ENCODE measurements around the gene GANC.
"Not testable (repeated sequence)": the region's sequence is repeated elsewhere in the genome, so short reads cannot be mapped to it uniquely, and the experiment has no call there.

GANC gene

GRCh38 chr15:42324308-42324707 is 51.3 kb downstream of the GANC start:
- peak in 1 of 2 donors; percentile 35 for DNase-seq (ENCODE audit: low read depth in 2 of 2)
- TF ChIP-seq CTCF (IDR thresholded peaks at IDR 0.05; ENCODE audit: low read depth, low read length), result no peak
- no peak overlapping the region for H3K4me3 ChIP-seq (replicated peaks in 1 of 2; ENCODE audit: low read depth in 2 of 2, low read length in 2 of 2)

- no peak for TF ChIP-seq CTCF (IDR thresholded peaks at IDR 0.05; ENCODE audit: low read depth, low read length)
- no peak overlapping the region for H3K4me3 ChIP-seq (replicated peaks in 1 of 2; ENCODE audit: low read depth in 2 of 2, low read length in 2 of 2)
- DNase-seq (ENCODE audit: low read depth in 2 of 2), result no peak
Observed at GRCh38 chr15:42329161-42329560, 56.2 kb downstream of the GANC start.

- DNase-seq (ENCODE audit: low read depth in 2 of 2), result no peak
- TF ChIP-seq CTCF (IDR thresholded peaks at IDR 0.05; ENCODE audit: low read depth, low read length), result no peak
- H3K4me3 ChIP-seq (replicated peaks in 1 of 2; ENCODE audit: low read depth in 2 of 2, low read length in 2 of 2), result no peak overlapping the region
Observed at GRCh38 chr15:42329992-42330391, 57.0 kb downstream of the GANC start.

- DNase-seq (ENCODE audit: low read depth in 2 of 2), result no peak
- no peak overlapping the region for H3K4me3 ChIP-seq (replicated peaks in 1 of 2; ENCODE audit: low read depth in 2 of 2, low read length in 2 of 2)
- TF ChIP-seq CTCF (IDR thresholded peaks at IDR 0.05; ENCODE audit: low read depth, low read length), result no peak
Observed at GRCh38 chr15:42331235-42331634, 58.2 kb downstream of the GANC start.

- peak; percentile 41 to 89 for DNase-seq (ENCODE audit: low read depth in 2 of 2)
- H3K4me3 ChIP-seq (replicated peaks in 1 of 2; ENCODE audit: low read depth in 2 of 2, low read length in 2 of 2), result no peak overlapping the region
- no peak for TF ChIP-seq CTCF (IDR thresholded peaks at IDR 0.05; ENCODE audit: low read depth, low read length)
Observed at GRCh38 chr15:42332331-42332730, 59.3 kb downstream of the GANC start.

- H3K4me3 ChIP-seq (replicated peaks in 1 of 2; ENCODE audit: low read depth in 2 of 2, low read length in 2 of 2), result no peak overlapping the region
- no peak for DNase-seq (ENCODE audit: low read depth in 2 of 2)
- no peak for TF ChIP-seq CTCF (IDR thresholded peaks at IDR 0.05; ENCODE audit: low read depth, low read length)
Observed at GRCh38 chr15:42335074-42335473, 62.1 kb downstream of the GANC start.

- not testable (repeated sequence) for DNase-seq (ENCODE audit: low read depth in 2 of 2); H3K4me3 ChIP-seq (replicated peaks in 1 of 2; ENCODE audit: low read depth in 2 of 2, low read length in 2 of 2)
Observed at GRCh38 chr15:42336650-42337049, 63.6 kb downstream of the GANC start.

- DNase-seq (ENCODE audit: low read depth in 2 of 2); H3K4me3 ChIP-seq (replicated peaks in 1 of 2; ENCODE audit: low read depth in 2 of 2, low read length in 2 of 2): not testable (repeated sequence)
Observed at GRCh38 chr15:42337104-42337503, 64.1 kb downstream of the GANC start.
